GM12865 (cell line): Measurements from ENCODE around the gene MTNR1A.

ENCODE experiments used
- DNase-seq: peaks from one replicate; pipeline ENCODE4 v3.0.0; 2010; ENCODE audit warnings: low read depth
- H3K4me3 ChIP-seq: 2 replicates; pipeline ENCODE4 v1.5.1; 2011; ENCODE audit warnings: mild to moderate bottlenecking, low read depth, low read length, control low read depth
- TF ChIP-seq, protein P1 (sequence below): IDR thresholded peaks from 2 replicates; pipeline ENCODE4 v1.5.1; 2011; ENCODE audit warnings: low read length, control low read depth, low read depth, inconsistent platforms; ENCODE audit not compliant: insufficient read depth; ENCODE audit errors: missing control alignments

MTNR1A gene

DNA sequence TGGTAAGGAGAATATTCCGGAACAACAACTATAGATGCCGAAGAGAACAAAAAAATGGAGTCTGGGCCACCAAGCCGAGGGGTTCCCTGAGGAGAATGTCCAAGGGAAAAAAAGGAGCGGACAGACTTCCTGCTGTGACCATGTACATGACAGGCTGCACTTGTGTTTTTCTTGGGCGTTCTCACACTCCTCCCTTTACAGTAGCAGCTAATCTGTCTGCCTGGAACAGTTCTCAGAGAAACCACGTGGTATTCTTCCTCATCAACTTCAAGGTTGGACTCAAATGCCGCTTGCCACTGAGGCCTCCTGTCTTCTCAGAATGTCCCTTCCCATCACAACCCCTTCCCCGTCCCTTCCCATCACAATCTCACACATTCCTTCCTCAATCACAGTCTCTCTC lies 30.8 kb upstream of the MTNR1A start:
- no peak for DNase-seq
- H3K4me3 ChIP-seq: no peak overlapping the region
- TF ChIP-seq, protein P1, sequence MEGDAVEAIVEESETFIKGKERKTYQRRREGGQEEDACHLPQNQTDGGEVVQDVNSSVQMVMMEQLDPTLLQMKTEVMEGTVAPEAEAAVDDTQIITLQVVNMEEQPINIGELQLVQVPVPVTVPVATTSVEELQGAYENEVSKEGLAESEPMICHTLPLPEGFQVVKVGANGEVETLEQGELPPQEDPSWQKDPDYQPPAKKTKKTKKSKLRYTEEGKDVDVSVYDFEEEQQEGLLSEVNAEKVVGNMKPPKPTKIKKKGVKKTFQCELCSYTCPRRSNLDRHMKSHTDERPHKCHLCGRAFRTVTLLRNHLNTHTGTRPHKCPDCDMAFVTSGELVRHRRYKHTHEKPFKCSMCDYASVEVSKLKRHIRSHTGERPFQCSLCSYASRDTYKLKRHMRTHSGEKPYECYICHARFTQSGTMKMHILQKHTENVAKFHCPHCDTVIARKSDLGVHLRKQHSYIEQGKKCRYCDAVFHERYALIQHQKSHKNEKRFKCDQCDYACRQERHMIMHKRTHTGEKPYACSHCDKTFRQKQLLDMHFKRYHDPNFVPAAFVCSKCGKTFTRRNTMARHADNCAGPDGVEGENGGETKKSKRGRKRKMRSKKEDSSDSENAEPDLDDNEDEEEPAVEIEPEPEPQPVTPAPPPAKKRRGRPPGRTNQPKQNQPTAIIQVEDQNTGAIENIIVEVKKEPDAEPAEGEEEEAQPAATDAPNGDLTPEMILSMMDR: no peak

DNA sequence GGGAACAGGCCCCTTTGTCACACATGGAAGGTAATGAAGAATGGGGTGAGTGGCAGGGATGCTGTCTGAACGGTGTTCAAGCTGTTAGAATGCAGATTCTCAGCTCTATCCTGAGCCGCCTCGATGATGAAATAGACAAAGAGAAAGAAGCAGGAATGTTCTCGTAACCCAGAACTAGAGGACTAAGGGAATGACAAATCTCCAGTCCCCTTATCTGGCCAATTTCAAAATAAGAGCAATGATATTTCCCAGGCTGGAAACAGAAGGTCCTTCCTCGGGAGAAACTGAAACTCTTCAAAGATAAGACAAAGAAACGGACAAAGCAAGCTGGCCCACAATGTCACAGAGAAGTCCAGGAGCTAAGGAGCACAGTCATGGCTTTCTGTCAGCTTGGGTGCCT lies 29.5 kb upstream of the MTNR1A start:
- H3K4me3 ChIP-seq: no peak overlapping the region
- no peak for DNase-seq
- TF ChIP-seq, protein P1: no peak

DNA sequence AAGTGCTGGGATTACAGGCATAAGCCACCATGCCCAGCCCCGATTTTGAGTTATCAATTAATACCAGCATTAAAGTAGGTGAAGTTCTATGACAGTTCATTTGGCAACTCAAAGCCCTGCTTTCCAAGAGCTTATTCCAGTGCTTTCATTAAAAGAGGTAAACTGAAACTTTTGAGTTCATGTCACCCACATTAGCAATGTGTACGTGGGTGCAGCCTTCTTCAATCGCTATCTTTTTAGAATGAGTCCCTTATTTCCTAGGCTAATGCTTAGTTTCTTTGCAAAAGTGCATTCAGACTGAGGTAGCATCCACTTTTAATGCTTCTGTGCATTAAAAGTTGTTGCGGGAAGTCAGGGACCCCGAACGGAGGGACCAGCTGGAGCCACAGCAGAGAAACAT lies 26.1 kb upstream of the MTNR1A start:
- TF ChIP-seq, protein P1: no peak
- no peak for DNase-seq
- no peak overlapping the region for H3K4me3 ChIP-seq

DNA sequence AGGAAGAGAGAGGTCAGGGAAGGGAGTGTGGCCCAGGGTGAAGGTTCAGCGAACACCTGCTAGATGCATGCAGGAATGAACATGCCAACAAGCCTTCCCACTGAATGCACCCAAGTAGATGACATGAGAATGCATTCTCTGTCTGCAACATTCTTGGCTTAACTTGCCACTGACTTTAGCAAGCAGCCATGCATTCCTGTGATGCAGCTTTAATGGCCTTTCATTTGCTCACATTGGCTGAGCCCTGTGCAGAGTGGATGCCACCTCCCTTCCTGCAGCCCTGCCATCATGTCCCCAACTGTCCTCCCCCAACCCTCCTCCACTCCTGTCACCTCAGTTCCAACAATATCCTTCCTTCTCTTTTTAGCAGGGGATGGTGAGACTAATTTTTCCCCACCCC lies 25.3 kb upstream of the MTNR1A start:
- no peak for DNase-seq
- no peak overlapping the region for H3K4me3 ChIP-seq
- TF ChIP-seq, protein P1: no peak

DNA sequence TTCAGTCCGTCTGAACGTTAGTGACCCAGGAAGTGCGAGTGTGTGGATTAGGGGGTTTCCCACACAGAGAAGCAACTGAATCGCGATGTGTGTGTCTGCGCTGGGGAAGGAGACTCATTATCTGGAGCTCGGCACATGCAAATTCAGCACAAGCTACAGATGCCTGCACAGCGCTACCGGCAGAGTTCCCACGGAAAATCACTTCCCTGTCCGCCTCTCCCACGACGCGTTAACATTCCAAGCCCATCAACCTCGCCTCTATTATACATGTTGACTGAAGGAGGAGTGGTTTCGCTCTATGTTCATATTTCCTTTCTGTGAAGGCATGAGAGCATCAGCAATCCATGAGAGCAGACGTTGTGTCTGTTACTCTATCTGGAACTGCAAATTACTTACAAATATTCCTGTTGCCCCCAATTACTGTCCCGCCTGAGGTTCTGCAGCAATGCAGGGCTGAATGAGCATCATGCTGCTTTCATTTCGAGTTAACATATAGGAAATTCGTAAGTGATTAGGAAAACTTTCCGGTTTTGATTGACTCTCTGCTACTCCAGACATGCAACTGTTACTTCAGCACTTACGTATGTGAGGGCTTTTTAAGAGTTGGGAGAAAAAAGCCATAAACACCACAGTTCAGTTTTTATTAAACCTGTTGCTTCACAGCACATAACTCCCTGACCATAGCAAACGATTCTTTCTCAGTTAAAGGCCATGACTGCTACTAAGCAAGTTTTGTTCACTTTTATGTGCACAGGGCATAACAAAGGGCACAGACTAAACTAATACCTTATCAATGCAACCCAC lies 15.0 kb upstream of the MTNR1A start:
- H3K4me3 ChIP-seq: no peak overlapping the region
- TF ChIP-seq, protein P1: no peak
- no peak for DNase-seq

DNA sequence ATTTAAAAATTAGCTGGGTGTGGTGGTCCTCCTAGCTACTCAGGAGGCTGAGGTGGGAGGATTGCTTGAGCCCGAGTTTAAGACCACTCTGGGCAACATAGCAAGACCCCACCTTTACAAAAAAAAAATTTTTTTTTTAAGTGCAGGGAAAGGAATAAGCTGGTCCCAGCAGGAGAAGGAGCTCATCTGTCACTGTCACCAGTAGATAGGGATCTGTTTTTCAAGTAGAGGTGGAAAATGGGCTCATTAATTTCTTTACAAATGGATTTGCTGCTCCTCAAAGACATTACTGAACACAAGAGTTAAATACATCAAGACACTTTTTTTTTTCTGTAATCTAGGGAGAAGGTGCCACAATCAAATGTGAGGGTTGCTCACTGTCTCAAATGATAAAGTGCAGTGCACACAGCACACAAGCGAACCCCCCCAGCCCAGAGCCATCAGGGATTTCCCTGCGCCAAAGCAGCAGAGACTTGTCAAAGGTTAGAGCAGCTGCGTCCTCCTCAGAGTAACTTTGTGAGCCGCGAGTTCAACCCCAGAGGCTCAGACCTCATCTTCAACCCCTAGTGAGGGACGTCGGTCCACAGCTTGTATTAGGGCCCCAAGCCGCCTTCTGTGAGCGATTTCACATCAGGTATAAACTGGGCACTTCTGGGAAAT lies 14.3 kb upstream of the MTNR1A start:
- DNase-seq: no peak
- TF ChIP-seq, protein P1: no peak
- H3K4me3 ChIP-seq: no peak overlapping the region

DNA sequence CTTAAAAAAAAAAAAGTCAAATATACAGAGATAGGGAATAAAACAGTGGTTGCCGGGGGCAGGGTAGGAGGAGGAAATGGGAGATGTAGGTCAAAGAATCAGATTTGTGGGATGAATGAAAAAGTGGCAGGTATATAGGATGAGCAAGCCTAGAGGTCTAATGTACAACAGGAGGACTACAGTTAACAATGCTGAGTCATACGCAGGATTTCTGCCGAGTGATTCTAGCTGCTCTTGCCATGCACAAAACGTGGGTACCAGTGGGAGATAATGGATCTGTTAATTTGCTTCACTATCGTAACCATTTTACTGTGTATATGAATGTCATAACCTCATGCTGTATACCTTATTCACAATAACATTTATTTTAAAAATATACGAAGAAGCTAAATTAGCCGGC lies 10.7 kb upstream of the MTNR1A start:
- H3K4me3 ChIP-seq: no peak overlapping the region
- TF ChIP-seq, protein P1: no peak
- no peak for DNase-seq
